NCI-H146 treated with DMSO at 0.1 percent for 48 hours (cell line): Measurements from ENCODE around the gene PRKN.

Source experiments
- DNase-seq: peaks from one replicate; lab custom pipeline; 2025; ENCODE audit not compliant: unreplicated experiment; lab: John Stamatoyannopoulos, UW

PRKN gene

DNA sequence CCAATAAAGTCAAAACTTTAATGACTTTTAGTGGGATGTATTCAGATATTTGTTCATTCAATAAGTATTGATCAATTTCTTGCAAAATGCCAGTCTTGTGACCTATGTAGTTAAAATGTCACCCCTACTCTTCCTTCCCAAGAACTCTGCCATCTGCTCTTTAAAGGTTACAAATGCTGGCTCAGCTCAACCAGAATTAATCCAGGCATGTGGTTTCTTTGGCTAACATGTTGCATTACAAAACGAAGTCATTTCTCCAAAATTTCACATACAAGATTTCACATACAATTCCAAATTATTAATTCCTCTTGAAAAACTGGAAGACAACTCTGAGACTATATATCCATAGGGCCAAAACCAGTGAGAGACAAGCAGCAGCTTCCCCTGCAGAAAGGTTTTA lies 395.7 kb downstream of the PRKN start:
- DNase-seq = no peak

DNA sequence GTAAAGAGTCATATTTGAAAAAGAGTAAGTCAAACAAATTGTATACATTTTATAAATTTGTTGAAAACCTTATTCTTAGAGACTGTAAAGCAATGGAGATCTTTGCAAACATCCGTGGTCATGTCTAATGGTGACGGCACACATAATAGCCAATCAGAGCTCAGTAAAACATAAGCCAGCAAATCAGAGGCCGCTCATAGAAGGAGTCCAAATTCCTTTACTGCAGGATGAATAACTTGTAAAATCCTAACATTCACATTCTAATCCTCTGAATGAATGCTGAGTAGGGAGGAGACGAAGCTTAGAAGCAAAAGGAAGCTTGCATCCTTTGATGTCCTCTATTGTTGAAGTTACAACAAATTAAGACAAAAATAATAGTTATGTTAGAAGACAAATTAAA lies 401.7 kb downstream of the PRKN start:
- DNase-seq = no peak

DNA sequence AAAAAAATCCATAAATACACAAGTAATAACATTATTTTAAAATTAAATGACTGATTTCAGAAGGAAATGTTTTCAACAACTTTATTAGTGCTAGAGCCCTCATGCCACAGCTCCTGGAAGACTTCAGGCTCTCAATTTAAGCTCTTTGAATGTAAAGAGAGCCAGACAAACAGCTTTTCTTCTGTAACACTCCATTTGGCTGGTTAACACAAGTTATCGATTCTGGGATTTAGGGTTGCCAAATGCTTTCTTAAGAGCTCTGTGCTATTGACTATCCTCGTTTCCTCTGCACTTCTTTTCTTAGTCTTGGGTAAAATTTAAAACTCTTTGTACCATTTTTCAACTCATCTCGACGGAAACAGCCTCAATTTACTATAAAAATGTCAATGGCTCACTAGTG lies 402.5 kb downstream of the PRKN start:
- DNase-seq = no peak

DNA sequence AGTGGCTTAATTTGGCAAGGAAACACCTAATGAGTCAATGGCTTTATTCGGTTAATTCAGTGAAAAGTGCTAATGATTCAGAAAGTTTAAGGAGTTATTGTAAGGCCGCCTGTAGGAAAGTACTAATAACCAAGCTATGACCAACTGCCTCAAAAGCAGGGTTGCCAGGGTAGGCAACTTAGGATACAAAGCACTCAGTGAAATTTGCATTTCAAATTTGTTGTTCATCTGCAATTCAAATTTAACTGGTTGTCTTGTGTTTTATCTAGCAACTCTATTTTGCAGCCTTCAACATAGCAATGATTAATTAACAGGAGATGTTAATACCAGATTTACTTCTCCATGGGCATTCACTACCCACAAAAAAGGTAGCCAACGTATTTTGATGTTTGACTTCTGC lies 412.3 kb downstream of the PRKN start:
- no peak for DNase-seq

DNA sequence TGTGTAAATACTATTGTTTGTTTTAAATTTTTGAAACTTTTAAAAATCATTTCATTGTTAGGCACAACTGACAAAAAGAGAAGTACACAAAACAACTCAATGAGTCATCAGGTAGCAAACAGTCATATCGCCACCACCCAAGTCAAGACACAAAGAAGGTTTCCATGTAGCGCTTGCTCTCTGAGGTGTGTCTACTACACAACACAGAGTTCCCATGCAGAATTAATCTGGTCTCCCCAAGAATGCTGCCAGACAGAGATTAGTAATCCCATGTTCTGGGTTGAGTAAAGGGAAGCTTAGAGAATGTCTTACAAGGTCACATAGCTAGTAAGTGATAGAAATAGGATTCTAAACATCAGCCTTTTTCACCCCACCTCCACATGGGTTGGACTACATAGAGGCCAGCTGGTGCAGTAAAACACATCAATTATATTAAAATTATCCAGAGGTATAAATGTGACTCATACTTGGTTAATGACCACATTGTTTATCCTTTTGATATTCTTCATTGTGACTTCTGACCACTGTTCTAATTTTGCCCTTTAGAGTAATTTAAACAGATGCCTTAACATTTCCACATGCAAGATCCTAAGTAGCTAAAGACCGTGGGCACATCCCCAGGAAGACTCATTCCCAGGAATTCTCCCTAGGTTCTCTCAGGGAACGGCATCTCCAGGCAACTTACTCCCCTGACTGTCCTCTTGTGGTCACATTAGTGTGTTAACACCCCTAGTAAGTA lies 413.5 kb downstream of the PRKN start:
- no peak for DNase-seq

DNA sequence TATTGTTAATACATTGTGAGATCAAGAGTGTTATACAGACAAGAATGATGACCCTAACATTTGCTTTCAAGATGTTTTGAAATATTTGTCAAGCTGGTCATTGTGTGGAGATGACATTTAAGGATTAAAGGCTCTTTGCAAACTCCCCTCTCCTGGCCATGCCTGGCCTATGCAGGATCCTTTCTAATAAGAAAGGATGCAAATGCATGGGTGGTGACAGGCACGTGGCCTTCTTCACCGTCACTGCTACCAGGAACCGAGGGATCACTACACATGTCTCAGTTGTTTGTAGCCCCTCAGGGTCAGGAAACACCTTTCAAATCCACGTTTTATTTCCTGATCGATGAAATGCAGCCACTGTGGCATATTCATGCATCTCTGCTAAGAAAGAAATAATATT lies 419.7 kb downstream of the PRKN start:
- no peak for DNase-seq

DNA sequence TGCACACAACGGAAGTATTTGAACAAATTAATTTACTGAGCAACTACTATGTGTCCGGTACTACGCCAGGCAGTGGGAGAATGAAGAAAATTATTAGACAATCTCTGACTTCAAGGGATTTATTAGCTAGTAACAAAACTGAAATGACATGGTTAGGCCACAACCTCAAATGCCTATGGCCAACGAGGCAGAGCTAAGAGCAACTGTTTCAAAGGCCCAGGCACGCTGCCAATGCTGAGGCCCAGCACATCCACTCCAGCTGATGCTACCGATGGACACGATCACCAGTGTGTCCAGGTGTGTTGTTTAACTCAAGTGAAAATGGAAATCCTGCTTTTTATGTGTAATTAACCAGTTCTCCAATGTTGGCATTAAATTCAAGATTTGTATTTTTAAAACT lies 420.9 kb downstream of the PRKN start:
- no peak for DNase-seq

DNA sequence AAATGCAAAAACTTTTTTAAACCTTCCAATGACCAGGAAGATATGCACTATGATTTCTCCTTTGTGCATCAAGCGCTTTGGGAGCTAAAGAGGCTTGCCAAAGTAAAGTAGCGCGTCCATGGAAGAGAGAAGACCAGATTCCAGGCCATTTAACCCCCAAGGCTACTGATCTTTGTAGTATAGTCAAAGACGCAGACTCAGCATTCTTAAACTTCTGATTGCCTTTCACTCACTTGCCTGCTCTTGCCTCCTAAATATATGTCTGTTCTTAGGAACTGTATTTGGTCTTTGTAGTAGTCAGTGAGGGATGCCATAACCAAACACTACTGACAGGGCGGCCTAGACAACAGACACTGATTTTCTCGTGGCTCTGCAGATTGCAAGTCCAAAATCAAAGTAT lies 426.4 kb downstream of the PRKN start:
- DNase-seq = no peak

DNA sequence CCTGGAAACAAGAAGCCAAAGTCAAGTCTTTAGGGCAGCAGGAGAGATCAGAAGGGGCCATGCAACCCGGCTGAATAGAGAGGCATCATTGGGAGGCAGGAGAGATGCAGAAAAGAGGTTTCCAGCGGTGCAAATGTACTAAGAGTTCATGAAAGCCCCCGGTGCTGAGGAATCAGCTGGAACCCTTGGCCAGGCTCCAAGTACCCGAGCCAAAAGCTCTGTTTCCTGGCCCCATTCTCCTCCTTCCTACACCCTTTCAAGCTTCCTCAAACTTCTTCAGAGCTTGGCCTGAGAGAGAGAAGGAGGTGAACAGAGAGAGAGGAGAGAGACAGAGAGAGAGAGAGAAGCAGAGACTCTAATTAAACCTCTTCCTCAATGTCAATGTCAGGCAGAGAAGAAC lies 433.5 kb downstream of the PRKN start:
- no peak for DNase-seq

DNA sequence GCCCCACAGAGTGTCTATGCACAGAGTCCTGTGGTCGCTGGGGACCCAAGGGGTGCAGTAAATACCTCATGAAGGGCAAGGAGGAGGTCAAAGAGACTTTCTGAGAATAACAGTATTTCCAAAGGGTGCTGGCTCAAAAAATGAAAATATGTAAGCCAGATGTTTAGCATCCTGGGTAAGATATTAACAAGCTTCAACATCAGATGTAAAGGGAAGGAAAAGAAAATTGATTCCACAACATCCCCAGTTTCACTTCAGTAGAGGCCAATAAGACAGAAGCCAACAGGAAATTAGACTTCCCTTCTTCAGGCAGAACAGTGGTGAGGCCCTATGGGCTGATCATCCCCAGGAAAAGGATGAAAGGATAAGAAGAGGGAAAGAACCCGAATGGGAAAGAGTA lies 434.7 kb downstream of the PRKN start:
- no peak for DNase-seq

DNA sequence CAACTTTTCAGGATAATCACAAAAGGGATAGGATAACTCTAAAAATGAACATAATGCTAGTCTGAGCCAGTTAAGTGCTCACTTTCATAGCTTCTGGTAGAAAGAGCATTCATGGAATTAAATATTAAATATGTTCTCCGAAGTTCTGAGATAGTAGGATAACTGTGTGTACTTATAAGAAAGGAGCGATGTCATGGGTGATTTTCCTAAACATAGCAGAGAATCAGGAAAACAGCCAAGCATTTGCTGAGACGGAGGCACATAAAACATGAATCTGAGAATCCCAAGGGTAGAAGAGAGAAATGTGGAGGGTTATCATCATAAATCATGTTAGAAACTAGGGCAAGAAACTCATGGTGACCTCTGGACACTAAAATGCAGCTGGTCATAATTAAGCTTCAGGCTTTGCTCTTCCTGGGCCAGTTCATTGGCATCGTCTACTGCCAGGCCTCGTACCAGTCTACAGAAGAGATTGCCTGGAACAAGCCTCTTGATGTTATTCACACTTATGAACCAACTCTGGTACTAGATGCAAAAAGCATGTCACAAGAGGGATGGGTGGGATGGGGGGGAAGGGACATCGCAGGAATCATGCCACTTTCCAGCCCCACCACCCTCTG lies 436.6 kb downstream of the PRKN start:
- no peak for DNase-seq

DNA sequence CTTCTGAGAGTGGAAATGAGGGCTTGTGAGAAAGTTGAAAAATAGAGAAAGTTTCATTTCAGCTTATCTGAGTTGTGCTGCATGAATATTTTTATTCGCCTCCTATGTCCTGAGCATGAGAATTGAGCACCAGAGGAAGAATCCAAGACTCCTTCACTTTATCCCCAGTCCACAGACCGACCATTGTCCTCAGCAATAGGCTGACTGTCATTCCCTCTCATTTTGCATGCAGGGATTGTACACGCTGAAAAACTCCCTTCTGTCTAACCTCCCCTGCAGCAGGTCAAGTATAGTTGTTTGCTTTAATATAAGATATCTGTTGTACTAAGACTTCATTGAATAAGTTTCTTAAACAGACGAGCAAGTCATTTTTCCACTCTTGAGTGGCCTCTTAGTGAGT lies 437.6 kb downstream of the PRKN start:
- no peak for DNase-seq

DNA sequence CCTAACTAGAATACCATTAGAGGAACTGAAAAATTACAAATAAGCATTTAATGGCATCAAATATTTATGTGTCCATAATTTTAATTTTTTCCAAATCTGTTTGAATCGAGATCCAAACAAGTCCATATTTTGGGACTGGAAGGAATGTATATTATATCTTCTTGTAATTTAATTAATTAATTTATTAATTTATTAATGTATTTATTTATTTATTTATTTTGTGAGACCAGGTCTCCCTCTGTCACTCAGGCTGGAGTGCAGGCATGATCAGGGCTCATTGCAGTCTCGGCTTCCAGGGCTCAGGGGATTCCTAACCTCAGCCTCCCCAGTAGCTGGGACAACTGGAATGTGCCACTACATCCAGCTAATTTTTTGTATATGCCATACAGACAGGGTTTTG lies 453.6 kb downstream of the PRKN start:
- no peak for DNase-seq

DNA sequence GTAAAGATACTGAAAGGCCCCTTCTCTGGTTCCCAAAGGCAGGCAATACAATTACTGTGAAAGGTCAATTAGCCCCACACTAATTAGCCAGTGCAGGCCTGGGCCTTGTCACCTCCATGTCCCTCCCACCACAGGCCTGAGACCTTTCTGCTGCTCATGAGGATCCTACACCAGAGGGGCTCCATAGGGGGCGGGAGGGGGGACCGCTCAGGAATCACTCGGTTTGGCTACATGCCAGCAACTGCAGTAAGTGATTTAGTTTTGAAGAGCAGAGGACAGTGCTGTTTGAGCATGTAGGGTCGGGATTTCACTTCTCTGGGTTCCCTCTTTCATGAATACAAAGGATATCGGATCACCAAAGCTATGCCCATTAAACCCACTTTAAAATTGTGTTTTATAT lies 455.6 kb downstream of the PRKN start:
- no peak for DNase-seq

DNA sequence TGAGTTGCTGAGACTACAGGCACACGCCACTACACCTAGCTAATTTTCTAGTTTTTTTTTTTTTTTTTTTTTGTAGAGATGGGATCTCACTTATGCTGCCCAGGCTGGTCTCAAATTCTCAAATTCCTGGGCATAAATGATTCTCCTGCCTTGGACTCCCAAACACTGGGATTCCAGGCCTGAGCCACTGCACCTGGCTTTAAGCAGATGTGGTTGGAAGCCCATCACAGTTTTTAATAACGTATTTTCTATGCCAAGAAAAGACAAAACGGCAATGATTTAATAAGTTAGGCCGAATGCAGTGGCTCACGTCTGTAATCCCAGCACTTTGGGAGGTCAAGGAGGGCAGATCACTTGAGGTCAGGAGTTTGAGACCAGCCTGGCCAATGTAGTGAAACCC lies 456.6 kb downstream of the PRKN start:
- no peak for DNase-seq

DNA sequence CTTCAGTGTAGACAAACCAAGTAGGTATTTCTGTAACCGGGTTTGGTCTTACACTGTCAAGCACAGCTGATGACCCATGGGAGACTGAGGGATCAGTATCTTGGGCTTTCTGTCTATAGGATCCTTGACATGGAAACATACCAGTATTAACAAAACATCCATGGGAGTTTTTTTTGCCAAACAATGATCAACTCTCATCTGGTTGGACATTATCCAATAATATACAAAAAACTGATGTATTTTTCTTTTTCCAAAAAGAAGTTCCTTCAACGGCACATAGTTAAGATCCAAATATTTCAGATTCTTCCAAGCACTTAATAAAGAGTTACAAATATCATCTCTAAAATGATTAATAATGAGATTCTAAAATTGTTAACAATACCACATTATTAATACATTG lies 459.9 kb downstream of the PRKN start:
- no peak for DNase-seq

DNA sequence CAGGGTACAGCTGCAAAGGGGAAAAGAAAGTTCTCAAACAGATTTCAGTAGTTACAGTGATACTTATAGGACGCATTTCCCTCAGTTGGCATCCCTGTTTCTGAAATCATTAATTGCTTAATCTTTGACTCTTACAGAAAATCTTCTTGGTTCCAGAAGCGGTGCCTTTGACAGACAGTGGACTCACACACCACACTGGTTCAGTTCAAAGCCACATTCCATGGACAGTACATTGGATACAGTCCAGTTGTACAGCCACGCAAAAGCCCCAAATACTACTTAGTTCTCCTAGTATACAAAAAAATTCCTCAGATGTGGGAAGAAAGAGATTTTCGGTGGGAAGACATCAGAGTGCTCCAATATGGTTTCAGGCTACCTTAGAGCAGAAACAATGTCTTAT lies 460.4 kb downstream of the PRKN start:
- DNase-seq = no peak

DNA sequence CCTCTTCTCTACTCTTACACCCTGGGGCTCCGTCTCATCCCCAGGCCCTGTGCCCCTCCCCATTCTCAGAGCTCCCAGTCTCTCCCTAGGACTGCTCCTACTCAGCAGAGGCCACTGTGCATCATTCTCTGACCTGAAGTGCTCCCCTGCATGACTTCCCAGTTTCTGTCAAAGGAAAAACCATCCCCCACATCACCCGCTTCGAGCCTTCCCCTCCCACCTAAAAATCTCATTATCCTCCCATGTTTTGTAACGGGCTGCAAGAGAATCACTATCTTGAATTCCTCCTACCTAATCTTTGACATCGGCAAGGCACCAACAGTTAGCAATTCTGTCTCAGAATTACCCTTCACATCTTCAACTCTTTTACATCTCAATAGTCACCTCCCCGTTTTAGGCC lies 463.0 kb downstream of the PRKN start:
- no peak for DNase-seq

DNA sequence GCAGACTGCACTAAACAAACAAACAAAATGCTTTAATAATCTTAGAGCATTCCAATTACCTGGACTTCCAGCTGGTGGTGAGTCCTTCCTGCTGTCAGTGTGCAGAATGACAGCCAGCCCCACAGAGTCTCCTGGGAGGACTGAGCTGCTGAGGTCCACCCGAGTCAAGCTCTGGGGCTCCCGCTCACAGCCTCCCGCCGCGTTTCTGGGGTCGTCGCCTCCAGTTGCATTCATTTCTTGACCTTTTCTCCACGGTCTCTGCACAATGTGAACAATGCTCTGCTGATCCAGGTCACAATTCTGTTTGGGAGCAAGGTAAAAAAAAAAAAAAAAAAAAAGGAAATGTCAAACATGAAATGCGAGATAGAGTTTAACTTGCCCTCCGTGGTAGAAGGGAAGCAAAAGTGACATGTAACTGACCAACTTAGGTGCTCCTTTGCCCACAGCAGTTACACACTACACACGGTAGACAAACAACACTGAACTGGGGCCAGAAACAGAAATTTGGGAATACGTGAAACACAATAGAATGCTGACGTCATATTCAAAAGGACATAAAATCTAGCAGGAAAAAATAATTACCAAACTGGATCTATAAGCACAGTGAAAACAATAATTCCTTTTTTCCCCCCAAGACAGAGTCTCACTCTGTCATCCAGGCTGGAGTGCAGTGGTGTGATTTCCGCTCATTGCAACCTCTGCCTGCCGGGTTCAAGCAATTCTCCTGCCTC lies 464.9 kb downstream of the PRKN start:
- DNase-seq = no peak

DNA sequence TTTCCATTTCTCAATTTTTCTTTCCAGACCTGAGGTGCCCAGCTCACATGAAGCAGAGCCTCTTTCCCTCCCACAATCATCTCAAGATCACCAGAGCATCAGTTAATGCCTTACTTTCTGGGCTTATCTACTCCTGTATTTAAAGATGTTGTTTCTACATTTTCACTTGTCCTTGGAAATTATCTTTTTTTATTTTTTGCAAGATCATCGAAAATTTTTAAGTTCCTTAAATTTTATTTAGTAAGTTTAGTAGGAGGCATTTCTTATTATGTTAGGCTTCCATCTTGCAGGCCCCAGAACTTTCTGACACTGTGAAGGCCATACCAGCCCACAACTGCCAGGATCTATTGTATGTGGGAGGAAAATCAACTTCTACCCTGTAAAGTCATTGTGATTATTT lies 466.0 kb downstream of the PRKN start:
- DNase-seq = no peak

DNA sequence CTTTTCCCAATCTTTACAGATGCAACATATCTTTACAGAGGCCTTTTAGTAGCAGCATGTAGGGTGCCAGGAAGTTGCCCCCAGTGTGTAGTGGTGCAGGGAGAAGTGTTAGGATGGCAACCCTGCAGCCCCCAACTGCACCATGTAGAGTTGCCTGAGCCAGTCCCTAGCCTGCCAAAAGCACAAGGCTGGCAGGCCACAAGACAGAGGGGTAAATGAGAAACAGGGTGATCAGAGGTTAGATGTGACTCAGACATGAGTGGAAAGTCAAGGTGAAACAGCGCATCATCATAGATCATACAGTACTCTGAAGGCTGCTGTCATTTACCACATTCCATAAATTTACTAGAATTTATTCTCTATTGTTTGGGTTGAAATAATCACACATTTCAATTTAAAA lies 467.5 kb downstream of the PRKN start:
- no peak for DNase-seq

DNA sequence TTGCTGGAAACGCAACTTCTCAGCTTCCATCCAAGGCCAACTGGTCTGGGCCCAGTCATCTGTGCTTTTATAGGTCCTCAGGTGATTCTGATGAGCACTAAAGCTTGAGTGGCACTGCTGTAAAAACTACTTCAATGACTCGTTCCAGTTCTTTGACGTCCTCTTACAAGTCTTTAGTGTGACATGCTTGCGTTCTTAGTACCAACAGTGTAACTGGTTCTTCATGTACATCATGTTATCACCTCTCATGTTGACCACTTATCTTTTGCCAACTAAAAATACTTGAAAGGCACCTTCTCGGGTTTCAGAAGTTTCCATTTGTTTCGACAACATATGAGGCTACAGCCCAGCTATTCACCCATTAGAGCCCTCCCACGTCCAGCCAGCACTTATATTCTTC lies 468.9 kb downstream of the PRKN start:
- no peak for DNase-seq

DNA sequence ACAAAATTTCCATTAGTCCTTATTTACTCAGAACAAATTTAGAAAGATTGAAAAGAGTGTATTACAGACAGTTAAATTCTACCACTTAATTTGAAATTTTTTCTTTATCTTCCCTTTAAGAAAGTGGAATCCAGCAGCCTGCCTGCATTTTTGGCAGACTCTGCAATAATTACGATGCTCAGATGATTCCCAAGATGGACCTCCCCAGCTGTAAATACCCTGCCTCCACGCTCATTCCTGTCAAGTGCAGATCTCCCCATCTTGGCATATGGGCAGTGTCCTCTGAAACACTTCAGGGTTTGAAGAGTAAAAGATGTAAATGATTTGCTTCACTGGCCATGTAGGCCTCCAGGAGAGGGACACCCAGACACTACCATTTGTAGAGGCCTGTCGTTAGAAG lies 471.2 kb downstream of the PRKN start:
- no peak for DNase-seq
